GM12874 (cell line): ENCODE results near the gene PTPN1.

Experiments used
- CTCF ChIP-seq: IDR thresholded peaks from 2 replicates; pipeline ENCODE4 v1.5.1; 2011; ENCODE audit warnings: low read depth, mild to moderate bottlenecking, control low read depth, low read length, moderate library complexity; ENCODE audit not compliant: insufficient read depth

Gene PTPN1

GRCh38 chr20:50528804-50529351 lies 18.7 kb downstream of the PTPN1 start:
- TF ChIP-seq CTCF, result no peak

DNA sequence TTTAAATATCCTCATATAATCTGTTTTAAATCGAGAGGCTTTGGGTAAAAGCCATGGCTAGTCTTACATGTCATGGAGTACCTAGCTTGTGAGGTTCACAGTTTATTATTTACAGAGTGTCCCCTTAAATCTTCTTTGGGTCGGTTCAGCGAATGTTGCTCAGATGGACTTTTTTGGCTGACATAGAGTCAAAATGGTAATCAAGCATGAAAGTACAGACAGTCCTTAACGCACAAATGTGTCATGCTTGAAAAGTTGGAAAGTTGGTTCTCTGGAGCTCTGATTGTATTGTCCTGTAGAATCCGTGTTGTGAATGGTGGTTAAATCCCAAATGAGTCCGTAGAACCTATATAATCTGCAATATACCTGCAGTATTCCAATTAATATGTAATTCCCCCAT lies 22.0 kb downstream of the PTPN1 start:
- no peak for TF ChIP-seq CTCF

DNA sequence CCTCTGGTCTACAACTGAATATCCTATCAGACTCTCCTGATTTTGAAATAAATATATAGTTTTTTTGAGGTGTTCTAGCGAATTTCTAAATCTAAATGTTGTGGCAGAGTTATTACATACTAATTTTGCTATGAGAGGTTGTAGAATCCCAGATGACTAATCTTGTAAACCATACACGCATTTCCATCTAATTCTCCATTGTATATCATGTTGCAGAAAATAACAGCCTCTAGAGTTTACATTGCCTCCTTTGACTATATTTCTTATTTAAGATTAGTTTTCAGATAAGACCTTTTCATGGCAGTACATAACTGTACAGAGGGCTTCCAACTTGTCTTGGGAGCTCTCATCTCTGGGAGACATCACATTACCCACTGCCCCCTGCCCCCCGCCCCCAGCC lies 22.9 kb downstream of the PTPN1 start:
- no peak for TF ChIP-seq CTCF

- TF ChIP-seq CTCF, result no peak
These were observed 23.3 kb downstream of the PTPN1 start for GRCh38 chr20:50533464-50533863.

- TF ChIP-seq CTCF, result no peak
These were observed 24.4 kb downstream of the PTPN1 start for GRCh38 chr20:50534567-50534966.

DNA sequence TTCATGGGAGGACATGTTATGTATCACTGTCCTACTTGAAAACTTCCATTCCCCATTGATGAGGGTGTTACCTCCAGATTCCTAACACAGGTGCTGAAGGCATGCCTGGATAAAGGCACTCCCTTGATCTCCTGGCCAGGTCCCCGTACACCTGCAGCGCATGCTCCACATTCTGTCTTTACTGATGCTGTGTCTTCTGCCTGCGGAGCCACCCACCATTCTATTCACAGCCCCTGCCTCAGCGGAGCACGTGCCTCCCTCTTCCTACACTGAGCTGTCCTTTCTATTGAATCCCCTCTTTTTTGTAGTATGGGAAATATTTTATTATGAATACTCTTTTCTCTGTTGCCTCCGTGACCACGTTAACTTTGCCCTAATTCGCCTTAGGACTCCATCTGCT lies 25.0 kb downstream of the PTPN1 start:
- no peak for TF ChIP-seq CTCF

- no peak for TF ChIP-seq CTCF
These were observed 26.1 kb downstream of the PTPN1 start for GRCh38 chr20:50536333-50536732.
